Activated T-helper 17 cell treated with anti-CD3 and anti-CD28 coated beads, Interleukin-2, amount 50 U/mL, for 72 hours (primary cell): Measurements from ENCODE around the gene GLCCI1. TPM values are rescaled to one million over a fixed set of nuclear protein-coding genes. Genes with fewer than 3 reads are reported as not detected.
A peak's percentile ranks its signal among the peaks of the same experiment; 100 is the strongest.

ENCODE experiments used
- ATAC-seq: fragments of 150-1000 bp; cut with Tn5 transposase; replicated peaks from 2 replicates; pipeline ENCODE4 v1.10.0; 2021; ENCODE audit warnings: mild to moderate bottlenecking, moderate library complexity
- H3K27ac Mint-ChIP-seq: one replicate; pipeline ENCODE4 v1.8.0; 2022; ENCODE audit warnings: mixed read lengths
- H3K27me3 Mint-ChIP-seq: one replicate; pipeline ENCODE4 v1.8.0; 2022; ENCODE audit warnings: mixed read lengths
- H3K36me3 Mint-ChIP-seq: one replicate; pipeline ENCODE4 v1.8.0; 2022; ENCODE audit warnings: low read depth, mild to moderate bottlenecking, mixed read lengths
- H3K4me1 Mint-ChIP-seq: one replicate; pipeline ENCODE4 v1.8.0; 2022; ENCODE audit warnings: mixed read lengths
- H3K4me3 Mint-ChIP-seq: one replicate; pipeline ENCODE4 v1.8.0; 2022; ENCODE audit warnings: mild to moderate bottlenecking, mixed read lengths
- H3K9me3 Mint-ChIP-seq: one replicate; pipeline ENCODE4 v1.8.0; 2022; ENCODE audit warnings: mixed read lengths
- total RNA-seq, 2 donors: library from RNA; stranded (reverse); gene quantifications; one replicate each; pipeline ENCODE4 v1.2.3, GENCODE V29; 2022

GLCCI1 gene
- total RNA-seq = 10 to 100 TPM; 22.3 to 29.1 TPM

DNA sequence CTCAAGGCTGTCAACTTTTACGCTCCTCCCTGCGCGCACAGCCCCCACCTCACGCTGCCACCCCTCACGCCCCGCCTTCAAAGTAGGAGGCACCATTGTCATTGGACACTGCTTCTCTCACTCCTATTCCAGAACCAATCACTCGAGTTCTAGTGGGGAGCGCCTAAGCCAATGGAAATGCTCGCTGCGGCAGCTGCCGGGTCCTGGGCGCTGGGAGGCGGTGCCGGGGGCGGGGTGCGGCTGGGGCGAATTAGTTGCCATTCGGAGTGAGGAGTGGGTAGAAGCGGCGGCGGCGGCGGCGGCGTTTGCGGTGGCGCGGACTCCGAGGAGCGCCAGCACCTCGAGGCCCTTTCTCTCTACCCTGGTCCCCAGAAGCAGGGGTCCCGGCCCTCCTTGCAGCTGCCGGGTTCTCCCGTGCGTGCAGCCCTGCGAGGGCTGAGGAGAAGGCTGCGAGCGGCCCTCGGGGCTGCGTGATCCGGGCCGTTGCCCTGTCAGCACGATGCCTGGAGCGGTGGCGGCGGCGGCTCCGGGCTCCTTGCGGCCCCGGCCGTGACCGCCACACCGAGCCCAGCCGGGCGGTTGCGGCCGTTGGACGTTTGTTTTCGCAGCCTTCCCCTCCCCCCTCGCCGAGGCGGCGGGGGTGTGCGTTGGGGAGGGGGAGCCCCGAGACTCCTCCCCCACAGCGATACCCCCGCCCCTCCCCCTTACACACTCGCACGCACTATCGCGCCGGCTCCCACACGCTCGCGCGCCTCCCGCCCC is at the start of gene GLCCI1:
Gene GLCCI1, plus strand, starts transcription at position 253 of the 762 bp plus-strand sequence. CDS start 555 bp downstream, outside the sequence.
- peak; percentile 94 for ATAC-seq
- Mint-ChIP-seq H3K4me1 (peaks cover 12% of the 10 kb centered on the region), H3K4me3 (peak within 1 kb of the TSS; percentile 80), H3K27me3 (no peaks in the 10 kb centered on the region), H3K27ac (peak within 1 kb of the TSS; percentile 79), H3K36me3 (no peaks in the 10 kb centered on the region), H3K9me3 (no peaks in the 10 kb centered on the region)

DNA sequence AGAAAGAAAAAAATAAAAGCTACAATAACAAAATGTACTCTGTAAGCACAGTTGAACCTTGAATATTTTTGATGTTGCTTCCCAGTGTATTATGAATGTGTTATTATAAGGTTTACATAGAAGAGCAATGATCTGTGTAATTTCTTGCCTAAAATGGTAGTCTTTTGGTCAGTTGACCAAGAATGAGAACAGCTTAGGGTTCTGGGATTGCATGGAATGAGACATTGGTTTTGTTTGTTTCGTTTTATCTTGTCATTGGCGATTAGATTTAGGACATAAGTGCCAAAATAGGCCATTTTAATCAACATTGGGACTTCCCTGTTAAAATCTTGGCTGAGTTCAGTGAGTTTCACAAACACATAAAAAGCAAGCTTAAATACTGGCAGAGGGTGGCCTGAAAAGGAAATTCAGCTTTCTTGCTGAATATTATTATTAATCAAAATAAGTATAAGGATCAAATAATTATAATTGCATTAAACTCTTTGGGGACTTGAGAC is 49.1 kb upstream of the GLCCI1 start:
- H3K36me3 Mint-ChIP-seq = no peaks in the 10 kb centered on the region
- peaks cover 19% of the 10 kb centered on the region for H3K4me1 Mint-ChIP-seq
- peak; percentile 36 for ATAC-seq
- no peaks in the 10 kb centered on the region for H3K9me3 Mint-ChIP-seq
- no peak overlapping the region for H3K27ac Mint-ChIP-seq
- peak overlapping the region; percentile 52 for H3K4me3 Mint-ChIP-seq
- no peaks in the 10 kb centered on the region for H3K27me3 Mint-ChIP-seq

DNA sequence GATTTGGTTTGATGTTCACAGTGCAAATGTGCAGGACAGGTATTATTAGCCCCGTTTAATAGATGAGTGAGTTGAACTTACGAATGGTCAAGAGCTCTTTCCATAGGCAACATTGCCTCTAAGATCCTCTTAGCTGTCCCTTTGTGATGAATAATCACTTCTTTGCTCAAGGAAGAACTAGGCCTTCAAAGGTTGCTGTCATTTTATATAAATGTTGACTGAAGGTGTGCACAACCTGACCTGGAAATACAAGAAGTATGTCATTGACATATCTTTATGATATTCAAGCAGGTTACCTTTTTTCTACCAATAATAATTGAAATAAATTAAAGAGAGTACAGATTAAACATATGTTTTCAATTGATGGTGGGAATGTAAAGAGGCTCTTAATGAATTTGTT is 48.5 kb upstream of the GLCCI1 start:
- Mint-ChIP-seq H3K4me3 (peak overlapping the region; percentile 52), H3K27ac (peak overlapping the region; percentile 51), H3K9me3 (no peaks in the 10 kb centered on the region), H3K4me1 (peaks cover 21% of the 10 kb centered on the region), H3K36me3 (no peaks in the 10 kb centered on the region), H3K27me3 (no peaks in the 10 kb centered on the region)
- no peak for ATAC-seq

- H3K27me3 Mint-ChIP-seq = no peaks in the 10 kb centered on the region
- peak overlapping the region; percentile 51 for H3K27ac Mint-ChIP-seq
- peaks cover 21% of the 10 kb centered on the region for H3K4me1 Mint-ChIP-seq
- H3K9me3 Mint-ChIP-seq = no peaks in the 10 kb centered on the region
- peak overlapping the region; percentile 52 for H3K4me3 Mint-ChIP-seq
- no peaks in the 10 kb centered on the region for H3K36me3 Mint-ChIP-seq
- peak; percentile 96 for ATAC-seq
Observed at GRCh38 chr7:7920481-7920880, 48.1 kb upstream of the GLCCI1 start.

GRCh38 chr7:7921830-7922229 is 46.8 kb upstream of the GLCCI1 start:
- H3K27ac Mint-ChIP-seq = no peak overlapping the region

GRCh38 chr7:7922684-7923385 is 45.8 kb upstream of the GLCCI1 start:
- H3K36me3 Mint-ChIP-seq = no peaks in the 10 kb centered on the region
- no peaks in the 10 kb centered on the region for H3K9me3 Mint-ChIP-seq
- ATAC-seq = no peak
- no peak overlapping the region for H3K4me3 Mint-ChIP-seq
- H3K27me3 Mint-ChIP-seq = no peaks in the 10 kb centered on the region
- no peak overlapping the region for H3K27ac Mint-ChIP-seq
- peaks cover 21% of the 10 kb centered on the region for H3K4me1 Mint-ChIP-seq

More at GRCh38 chr7:7921830-7922229, 46.8 kb upstream of the GLCCI1 start:
- no peaks in the 10 kb centered on the region for H3K27me3 Mint-ChIP-seq
- ATAC-seq = no peak
- H3K4me3 Mint-ChIP-seq = peak overlapping the region; percentile 1
- H3K9me3 Mint-ChIP-seq = no peaks in the 10 kb centered on the region
- no peaks in the 10 kb centered on the region for H3K36me3 Mint-ChIP-seq
- peaks cover 21% of the 10 kb centered on the region for H3K4me1 Mint-ChIP-seq

GRCh38 chr7:7923818-7924217 is 44.8 kb upstream of the GLCCI1 start:
- Mint-ChIP-seq H3K4me3 (peak overlapping the region; percentile 41), H3K9me3 (no peaks in the 10 kb centered on the region), H3K27ac (no peak overlapping the region), H3K4me1 (peaks cover 21% of the 10 kb centered on the region), H3K36me3 (no peaks in the 10 kb centered on the region), H3K27me3 (no peaks in the 10 kb centered on the region)
- no peak for ATAC-seq

- no peaks in the 10 kb centered on the region for H3K27me3 Mint-ChIP-seq
- H3K27ac Mint-ChIP-seq = no peak overlapping the region
- no peak for ATAC-seq
- no peaks in the 10 kb centered on the region for H3K36me3 Mint-ChIP-seq
- H3K4me1 Mint-ChIP-seq = peaks cover 21% of the 10 kb centered on the region
- H3K9me3 Mint-ChIP-seq = no peaks in the 10 kb centered on the region
- peak overlapping the region; percentile 41 for H3K4me3 Mint-ChIP-seq
Observed at GRCh38 chr7:7924303-7924702, 44.3 kb upstream of the GLCCI1 start.

GRCh38 chr7:7931626-7932025 is 37.0 kb upstream of the GLCCI1 start:
- Mint-ChIP-seq H3K9me3 (no peaks in the 10 kb centered on the region), H3K36me3 (no peaks in the 10 kb centered on the region), H3K27ac (no peak overlapping the region), H3K4me1 (peaks cover 13% of the 10 kb centered on the region), H3K27me3 (no peaks in the 10 kb centered on the region), H3K4me3 (no peak overlapping the region)
- ATAC-seq = no peak

- Mint-ChIP-seq H3K4me1 (peaks cover 13% of the 10 kb centered on the region), H3K27ac (no peak overlapping the region), H3K36me3 (no peaks in the 10 kb centered on the region), H3K9me3 (no peaks in the 10 kb centered on the region), H3K4me3 (no peak overlapping the region), H3K27me3 (no peaks in the 10 kb centered on the region)
- no peak for ATAC-seq
Observed at GRCh38 chr7:7932553-7932952, 36.0 kb upstream of the GLCCI1 start.

DNA sequence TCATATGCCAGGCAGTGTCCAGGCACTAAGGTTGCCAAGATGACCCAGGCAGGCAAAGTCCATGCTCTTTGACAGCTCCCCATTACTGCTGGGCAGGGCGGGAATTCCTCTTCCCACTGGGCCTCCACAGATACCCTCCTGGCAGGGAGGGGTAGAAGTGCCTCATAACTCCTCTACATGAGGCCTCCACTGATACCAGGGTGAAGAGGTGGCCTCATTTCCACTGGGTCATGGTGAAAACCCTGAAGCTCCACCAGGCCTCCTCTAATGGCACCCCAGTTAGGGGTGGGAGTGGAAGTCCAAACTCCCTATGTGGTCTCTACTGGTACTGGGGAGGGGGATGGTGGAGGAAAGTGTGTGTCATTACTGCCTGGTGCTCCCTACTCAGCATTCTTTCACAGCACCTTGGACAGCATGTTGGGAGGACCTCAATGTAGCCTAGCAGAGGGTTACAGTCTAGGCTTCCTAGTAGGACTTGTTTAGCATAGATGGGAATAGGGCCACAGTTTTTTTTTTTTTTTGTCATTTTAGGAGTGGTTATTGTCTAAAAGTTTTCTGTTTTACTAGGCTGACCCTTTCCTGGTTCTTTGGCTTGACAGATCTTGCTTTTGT is 34.6 kb upstream of the GLCCI1 start:
- H3K27me3 Mint-ChIP-seq = no peaks in the 10 kb centered on the region
- no peak overlapping the region for H3K4me3 Mint-ChIP-seq
- peaks cover 13% of the 10 kb centered on the region for H3K4me1 Mint-ChIP-seq
- peak; percentile 14 for ATAC-seq
- no peaks in the 10 kb centered on the region for H3K36me3 Mint-ChIP-seq
- H3K27ac Mint-ChIP-seq = no peak overlapping the region
- H3K9me3 Mint-ChIP-seq = no peaks in the 10 kb centered on the region

GRCh38 chr7:7934945-7935344 is 33.7 kb upstream of the GLCCI1 start:
- Mint-ChIP-seq H3K9me3 (no peaks in the 10 kb centered on the region), H3K27me3 (no peaks in the 10 kb centered on the region), H3K36me3 (no peaks in the 10 kb centered on the region), H3K4me1 (peaks cover 13% of the 10 kb centered on the region), H3K4me3 (no peak overlapping the region), H3K27ac (no peak overlapping the region)
- no peak for ATAC-seq

DNA sequence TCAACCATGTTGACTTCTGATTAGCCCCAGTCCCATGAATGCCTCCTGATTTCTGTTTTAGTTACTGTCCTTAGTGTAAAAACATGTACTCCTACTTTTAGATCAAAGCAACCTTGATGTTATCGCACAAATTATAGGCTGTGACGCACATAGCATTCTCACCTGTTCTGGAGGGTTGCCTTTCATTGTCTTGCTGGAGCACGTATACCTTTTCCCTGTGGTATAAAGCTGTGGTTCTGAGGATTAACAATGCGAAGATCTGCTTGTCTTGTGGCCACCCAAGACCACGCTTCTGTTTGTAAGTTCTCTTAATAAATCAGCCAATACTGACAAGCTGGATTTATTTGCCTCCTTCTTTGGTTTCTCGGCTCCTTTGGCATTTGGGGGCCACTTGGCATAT is 30.1 kb upstream of the GLCCI1 start:
- Mint-ChIP-seq H3K36me3 (no peaks in the 10 kb centered on the region), H3K27ac (no peak overlapping the region), H3K4me1 (peaks cover 13% of the 10 kb centered on the region), H3K27me3 (no peaks in the 10 kb centered on the region), H3K4me3 (no peak overlapping the region), H3K9me3 (no peaks in the 10 kb centered on the region)
- ATAC-seq = no peak

DNA sequence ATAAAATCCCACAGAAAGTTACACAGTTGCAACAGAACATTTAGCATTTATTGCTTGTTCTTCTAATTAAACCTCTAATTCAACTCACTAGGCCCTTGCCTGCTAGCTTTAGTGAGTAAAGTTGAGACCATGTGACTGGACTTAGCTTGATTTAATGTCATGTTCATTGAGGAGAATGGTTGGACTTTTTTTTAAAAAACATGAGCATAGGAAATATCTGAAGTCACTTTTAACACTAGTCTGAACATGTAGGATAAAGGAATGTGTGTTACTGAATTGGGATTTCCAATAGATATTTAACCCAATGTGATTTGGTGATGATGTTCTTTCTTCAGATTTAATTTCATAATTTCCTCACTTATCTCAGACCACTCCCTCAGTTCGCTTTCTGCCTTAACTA is 24.6 kb upstream of the GLCCI1 start:
- Mint-ChIP-seq H3K27me3 (no peaks in the 10 kb centered on the region), H3K4me3 (peak overlapping the region; percentile 78), H3K27ac (peak overlapping the region; percentile 85), H3K9me3 (no peaks in the 10 kb centered on the region), H3K4me1 (peaks cover 27% of the 10 kb centered on the region), H3K36me3 (no peaks in the 10 kb centered on the region)
- ATAC-seq = no peak
